Activated T-cell treated with anti-CD3 and anti-CD28 coated beads for 48 hours (primary cell): ENCODE measurements around the gene NACC2.
"Not testable (repeated sequence)": the region's sequence is repeated elsewhere in the genome, so short reads cannot be mapped to it uniquely, and the experiment has no call there.

Source experiments
- DNase-seq: peaks from one replicate; pipeline ENCODE4 v3.0.0-alpha.2; 2020; ENCODE audit warnings: low read depth

NACC2 gene

GRCh38 chr9:136110082-136111061 lies 15.3 kb upstream of the NACC2 start:
- no peak for DNase-seq

GRCh38 chr9:136109351-136110081 lies 14.4 kb upstream of the NACC2 start:
- DNase-seq: peak; percentile 96

GRCh38 chr9:136108648-136109266 lies 13.7 kb upstream of the NACC2 start:
- no peak for DNase-seq

- DNase-seq: no peak
Measured at GRCh38 chr9:136107953-136108647, 13.0 kb upstream of the NACC2 start.

- no peak for DNase-seq
Measured at GRCh38 chr9:136107155-136107952, 12.3 kb upstream of the NACC2 start.

- DNase-seq: no peak
Measured at GRCh38 chr9:136105398-136106135, 10.5 kb upstream of the NACC2 start.

GRCh38 chr9:136104916-136105315 lies 9.8 kb upstream of the NACC2 start:
- DNase-seq: no peak

GRCh38 chr9:136104488-136104800 lies 9.4 kb upstream of the NACC2 start:
- DNase-seq: no peak

- DNase-seq: no peak
Measured at GRCh38 chr9:136103651-136104487, 8.8 kb upstream of the NACC2 start.

- DNase-seq: not testable (repeated sequence)
Measured at GRCh38 chr9:136101615-136102074, 6.6 kb upstream of the NACC2 start.

GRCh38 chr9:136100700-136101614 lies 5.9 kb upstream of the NACC2 start:
- DNase-seq: no peak

- no peak for DNase-seq
Measured at GRCh38 chr9:136099542-136099941, 4.5 kb upstream of the NACC2 start.

GRCh38 chr9:136098844-136099243 lies 3.8 kb upstream of the NACC2 start:
- no peak for DNase-seq

GRCh38 chr9:136098210-136098609 lies 3.1 kb upstream of the NACC2 start:
- no peak for DNase-seq

- DNase-seq: no peak
Measured at GRCh38 chr9:136096505-136097001, 1.5 kb upstream of the NACC2 start.

GRCh38 chr9:136093995-136094881 lies 851 bp downstream of the NACC2 start:
- peak; percentile 63 for DNase-seq

- DNase-seq: no peak
Measured at GRCh38 chr9:136093346-136093986, 1.6 kb downstream of the NACC2 start.
